HG03064 (cell line): ENCODE data around the gene MSL3.

Experiments
- ATAC-seq: cut with Tn5 transposase; IDR thresholded peaks from one replicate; pipeline ENCODE4 v1.9.1; 2021; ENCODE audit warnings: low read depth; ENCODE audit not compliant: unreplicated experiment

Gene MSL3

GRCh38 chrX:11813341-11813740 is 55.3 kb downstream of the MSL3 start:
- no peak for ATAC-seq
